ENCODE results near the gene DAPK1.

Gene DAPK1

DNA sequence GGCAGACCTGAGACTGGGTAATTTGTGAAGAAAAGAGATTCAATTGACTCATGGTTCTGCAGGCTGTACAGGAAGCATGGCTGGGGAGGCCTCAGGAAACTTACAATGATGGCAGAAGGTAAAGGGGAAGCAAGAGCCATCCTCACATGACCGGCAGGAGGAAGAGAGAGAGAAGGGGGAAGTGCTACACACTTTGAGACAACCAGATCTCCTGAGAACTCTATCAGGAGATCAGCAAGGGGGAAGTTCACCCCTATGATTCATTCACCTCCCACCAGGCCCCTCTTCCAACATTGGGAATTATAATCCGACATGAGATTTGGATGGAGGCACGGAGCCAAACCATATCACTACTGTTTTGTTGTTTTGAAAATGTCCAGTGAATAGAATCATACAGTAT, 110.2 kb downstream of the DAPK1 start:
- DNase-seq (ENCODE audit: low spot score in 2 of 2) = no peak
- Histone ChIP-seq H3K4me1 (peaks cover 17% of the 10 kb centered on the region), H3K36me3 (replicated peaks) (0 out of 2 replicates have a peak, but pooled peaks cover 3% of the 10 kb centered on the region), H3K9me3 (no peaks in the 10 kb centered on the region), H3K27me3 (ENCODE audit: low read depth) (no peaks in the 10 kb centered on the region), H3K4me3 (no peak overlapping the region)
- in situ Hi-C loops (cut with MboI; ENCODE audit: low sequenced_read_pairs) = no loop called here

- Histone ChIP-seq H3K4me3 (no peak overlapping the region), H3K4me1 (peaks cover 8% of the 10 kb centered on the region), H3K9me3 (no peaks in the 10 kb centered on the region), H3K36me3 (replicated peaks) (0 out of 2 replicates have a peak, but pooled peaks cover 3% of the 10 kb centered on the region), H3K27me3 (ENCODE audit: low read depth) (no peaks in the 10 kb centered on the region)
- in situ Hi-C loops (cut with MboI; ENCODE audit: low sequenced_read_pairs) = no loop called here
- DNase-seq (ENCODE audit: low spot score in 2 of 2) = no peak
Observed at GRCh38 chr9:87609002-87609401, 111.3 kb downstream of the DAPK1 start.

DNA sequence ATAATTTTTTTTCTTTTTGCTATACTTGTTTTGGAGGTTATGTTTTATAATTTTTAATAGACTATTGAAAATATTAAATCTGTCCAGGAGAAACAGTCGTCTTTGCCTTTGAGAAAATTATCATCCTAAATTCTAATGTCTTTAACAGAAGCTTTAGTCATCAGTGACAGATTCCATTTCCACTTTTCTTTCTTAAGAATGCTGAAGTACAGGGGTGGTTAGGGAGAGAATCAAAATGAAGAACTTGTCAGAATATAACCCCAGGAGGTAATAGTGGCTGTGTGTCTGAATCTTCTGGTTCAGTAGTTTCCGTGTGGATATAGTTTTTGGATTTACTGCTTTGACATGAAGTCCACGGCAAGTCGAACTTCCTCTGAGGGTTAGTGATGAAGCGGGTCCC, 111.8 kb downstream of the DAPK1 start:
- Histone ChIP-seq H3K4me1 (peaks cover 8% of the 10 kb centered on the region), H3K27me3 (ENCODE audit: low read depth) (no peaks in the 10 kb centered on the region), H3K36me3 (replicated peaks) (0 out of 2 replicates have a peak, but pooled peaks cover 3% of the 10 kb centered on the region), H3K9me3 (no peaks in the 10 kb centered on the region), H3K4me3 (no peak overlapping the region)
- in situ Hi-C loops (cut with MboI; ENCODE audit: low sequenced_read_pairs) = no loop called here
- no peak for DNase-seq (ENCODE audit: low spot score in 2 of 2)

DNA sequence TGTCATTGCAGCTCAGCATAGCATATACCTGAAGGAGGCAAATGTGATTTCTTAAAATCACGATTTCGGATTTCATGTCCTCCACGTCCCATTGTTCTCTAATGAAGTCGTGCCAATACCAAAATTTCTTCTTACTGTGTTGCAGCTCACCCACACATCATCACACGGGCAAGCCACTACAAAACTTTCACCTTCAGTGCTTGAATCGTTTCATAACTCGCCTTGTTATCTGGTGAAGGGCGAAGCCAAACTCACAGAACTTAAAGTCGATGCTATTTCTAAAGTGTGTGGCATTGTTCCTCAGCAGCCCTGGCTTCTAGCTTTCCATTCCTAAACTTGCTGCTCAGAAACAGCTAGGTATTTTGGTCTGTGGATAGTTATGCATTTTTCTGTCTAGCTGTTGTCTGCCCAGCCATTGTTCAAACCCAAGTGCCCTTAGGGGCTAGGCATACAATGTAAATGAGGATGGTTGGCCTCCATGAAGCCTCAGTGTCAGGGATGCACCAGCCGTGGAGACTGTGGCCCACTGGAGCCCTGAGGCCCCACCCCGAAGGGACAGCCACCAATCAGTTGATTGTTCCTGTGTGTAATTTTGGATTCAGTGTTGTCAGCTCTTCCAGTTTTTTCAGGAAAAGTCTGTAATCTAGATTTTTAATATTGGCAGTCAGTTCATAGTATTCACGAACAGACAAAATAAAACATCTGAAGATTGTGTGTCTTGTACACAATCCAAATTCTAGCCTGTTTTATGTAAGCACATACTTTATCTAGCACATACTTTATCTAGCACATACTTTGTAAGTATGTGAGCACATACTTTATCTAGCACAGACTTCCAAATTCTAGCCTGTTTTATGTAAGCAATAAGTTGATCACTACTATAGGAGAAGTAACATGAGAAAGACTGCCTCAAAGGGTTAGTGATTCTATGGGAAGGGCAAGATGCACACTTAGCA, 112.8 kb downstream of the DAPK1 start:
- Histone ChIP-seq H3K36me3 (replicated peaks) (no peaks in the 10 kb centered on the region), H3K4me1 (peaks cover 8% of the 10 kb centered on the region), H3K27me3 (ENCODE audit: low read depth) (no peaks in the 10 kb centered on the region), H3K9me3 (no peaks in the 10 kb centered on the region), H3K4me3 (no peak overlapping the region)
- peak; percentile 10 to 37 for DNase-seq (ENCODE audit: low spot score in 2 of 2)
- in situ Hi-C loops (cut with MboI; ENCODE audit: low sequenced_read_pairs) = no loop called here

DNA sequence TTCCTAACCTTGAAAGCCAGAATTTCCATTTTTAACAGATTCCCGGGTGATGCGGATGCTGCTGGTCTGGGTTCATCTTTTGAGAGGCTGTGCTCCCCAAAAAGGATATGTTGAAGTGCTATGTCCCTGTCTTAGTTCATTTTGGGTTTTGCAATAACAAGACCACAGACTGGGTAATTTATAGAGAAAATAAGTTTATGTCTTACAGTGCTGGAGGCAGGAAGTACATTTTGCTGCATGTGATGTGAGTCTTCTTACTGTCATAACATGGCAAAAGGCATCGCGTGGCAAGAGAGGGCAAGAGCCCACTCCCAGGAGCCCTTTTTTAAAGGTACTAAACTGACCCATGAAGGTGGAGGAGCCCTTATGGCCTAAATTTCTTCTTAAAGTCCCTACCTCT, 114.1 kb downstream of the DAPK1 start:
- Histone ChIP-seq H3K9me3 (no peaks in the 10 kb centered on the region), H3K4me1 (peaks cover 8% of the 10 kb centered on the region), H3K27me3 (ENCODE audit: low read depth) (no peaks in the 10 kb centered on the region), H3K4me3 (no peak overlapping the region), H3K36me3 (replicated peaks) (no peaks in the 10 kb centered on the region)
- DNase-seq (ENCODE audit: low spot score in 2 of 2) = no peak
- in situ Hi-C loops (cut with MboI; ENCODE audit: low sequenced_read_pairs) = no loop called here

DNA sequence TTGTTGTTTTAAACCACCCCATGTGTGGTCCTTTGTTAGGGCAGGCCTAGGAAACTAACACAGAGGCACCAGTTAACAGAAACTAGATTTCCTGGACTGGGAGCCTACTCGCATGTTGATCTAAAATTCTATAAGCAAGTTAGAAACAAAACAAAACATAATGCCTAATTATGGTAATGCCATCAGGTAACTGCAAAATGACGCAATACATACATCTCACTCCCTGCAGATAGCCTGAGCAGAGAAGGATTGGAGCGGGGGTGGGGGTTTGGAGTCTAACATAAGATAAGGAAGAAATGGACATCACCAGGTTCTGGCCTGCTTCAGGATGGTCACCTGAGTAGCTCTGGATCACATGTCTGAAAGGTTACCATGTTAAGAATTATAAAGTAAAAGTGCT, 114.9 kb downstream of the DAPK1 start:
- peaks cover 5% of the 10 kb centered on the region for H3K4me1 ChIP-seq
- H3K4me3 ChIP-seq = no peak overlapping the region
- no peaks in the 10 kb centered on the region for H3K36me3 ChIP-seq (replicated peaks)
- H3K27me3 ChIP-seq (ENCODE audit: low read depth) = no peaks in the 10 kb centered on the region
- DNase-seq (ENCODE audit: low spot score in 2 of 2) = no peak
- H3K9me3 ChIP-seq = no peaks in the 10 kb centered on the region
- in situ Hi-C loops (cut with MboI; ENCODE audit: low sequenced_read_pairs) = no loop called here

GRCh38 chr9:87613265-87614111, 115.8 kb downstream of the DAPK1 start:
- DNase-seq (ENCODE audit: low spot score in 2 of 2) = no peak
- Histone ChIP-seq H3K4me1 (peaks cover 5% of the 10 kb centered on the region), H3K27me3 (ENCODE audit: low read depth) (no peaks in the 10 kb centered on the region), H3K36me3 (replicated peaks) (no peaks in the 10 kb centered on the region), H3K9me3 (no peaks in the 10 kb centered on the region), H3K4me3 (no peak overlapping the region)
- in situ Hi-C loops (cut with MboI; ENCODE audit: low sequenced_read_pairs) = no loop called here

DNA sequence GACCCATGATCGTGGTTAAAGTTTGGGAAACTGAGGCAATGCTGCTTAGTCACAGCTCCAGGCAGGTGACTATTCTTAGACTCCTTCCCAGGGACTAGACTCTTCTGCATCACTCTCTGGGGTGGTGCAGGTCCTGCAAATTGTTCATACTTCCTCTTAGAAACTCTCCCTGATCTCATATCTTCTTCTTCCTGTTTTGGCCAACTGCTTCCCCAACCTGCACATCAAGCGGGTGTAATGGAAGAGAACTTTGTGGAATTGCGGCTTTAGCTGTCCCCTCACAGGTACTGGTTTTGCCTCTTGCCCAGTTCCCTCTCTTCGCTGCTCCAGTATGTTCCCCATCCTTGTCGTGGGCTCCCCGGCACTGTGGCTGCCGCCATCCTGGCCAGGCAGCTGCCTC, 116.7 kb downstream of the DAPK1 start:
- no peaks in the 10 kb centered on the region for H3K9me3 ChIP-seq

DNA sequence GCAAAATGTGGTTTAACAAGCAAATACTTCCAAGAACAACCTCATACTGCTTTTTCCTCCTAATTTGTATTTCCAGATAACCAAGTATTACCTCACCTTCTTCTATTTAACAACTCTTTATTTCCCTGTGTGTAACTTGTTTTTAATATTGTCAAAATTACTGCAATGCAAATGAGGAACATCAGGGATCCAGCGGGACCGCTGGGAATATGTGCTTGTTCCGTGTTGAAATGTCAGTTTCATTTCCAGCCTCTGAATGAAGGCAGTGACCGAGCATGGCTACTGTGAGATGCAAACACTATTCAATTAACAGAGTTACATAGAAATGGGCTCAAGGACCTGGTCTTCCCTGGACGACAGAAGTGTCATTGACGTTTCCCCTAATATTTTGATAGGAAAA, 117.5 kb downstream of the DAPK1 start:
- Histone ChIP-seq H3K9me3 (no peaks in the 10 kb centered on the region), H3K36me3 (replicated peaks) (no peaks in the 10 kb centered on the region), H3K4me3 (no peak overlapping the region), H3K27me3 (ENCODE audit: low read depth) (no peaks in the 10 kb centered on the region), H3K4me1 (peaks cover 4% of the 10 kb centered on the region)
- DNase-seq (ENCODE audit: low spot score in 2 of 2) = no peak
- in situ Hi-C loops (cut with MboI; ENCODE audit: low sequenced_read_pairs) = no loop called here

More for the DNA sequence above, 116.7 kb downstream of the DAPK1 start:
- DNase-seq (ENCODE audit: low spot score in 2 of 2) = no peak
- in situ Hi-C loops (cut with MboI; ENCODE audit: low sequenced_read_pairs) = no loop called here
- H3K36me3 ChIP-seq (replicated peaks) = no peaks in the 10 kb centered on the region
- H3K4me3 ChIP-seq = no peak overlapping the region
- H3K27me3 ChIP-seq (ENCODE audit: low read depth) = no peaks in the 10 kb centered on the region
- H3K4me1 ChIP-seq = peaks cover 5% of the 10 kb centered on the region

DNA sequence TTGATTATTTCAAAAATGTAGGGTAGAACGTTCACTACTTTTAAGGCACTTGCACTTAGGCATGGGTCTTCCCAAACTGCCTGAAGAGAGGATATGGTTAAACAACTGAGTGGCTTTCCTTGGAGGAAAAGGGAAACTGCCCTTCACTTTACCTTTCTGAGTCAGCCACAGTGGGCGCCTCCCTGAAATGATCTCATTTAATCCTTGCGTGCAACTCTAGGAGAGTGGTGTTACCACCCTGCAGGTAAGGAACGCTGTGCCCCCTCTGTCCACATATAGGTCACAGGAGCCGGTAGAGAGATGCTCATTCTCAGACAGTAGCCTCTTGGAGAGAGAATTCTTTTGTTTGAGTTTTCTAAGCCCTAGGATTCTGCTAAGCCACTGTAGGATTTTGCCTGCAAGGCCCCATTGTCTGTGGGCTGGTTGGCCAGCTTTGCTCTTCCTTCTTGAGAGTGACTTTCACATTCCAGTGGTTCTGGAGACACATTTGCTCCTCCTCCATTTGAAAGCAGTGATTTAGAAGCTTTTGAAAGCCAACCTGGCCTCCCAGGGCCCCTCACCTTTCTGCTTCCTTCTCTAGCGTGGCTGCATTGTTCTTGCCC, 118.0 kb downstream of the DAPK1 start:
- Histone ChIP-seq H3K27me3 (ENCODE audit: low read depth) (no peaks in the 10 kb centered on the region), H3K36me3 (replicated peaks) (no peaks in the 10 kb centered on the region), H3K4me1 (no peaks in the 10 kb centered on the region; the same call in 1 of the 2 replicates), H3K4me3 (no peak overlapping the region), H3K9me3 (no peaks in the 10 kb centered on the region)
- in situ Hi-C loops (cut with MboI; ENCODE audit: low sequenced_read_pairs) = no loop called here
- no peak for DNase-seq (ENCODE audit: low spot score in 2 of 2)

- no peaks in the 10 kb centered on the region for H3K27me3 ChIP-seq (ENCODE audit: low read depth)
- no peaks in the 10 kb centered on the region for H3K4me1 ChIP-seq
- DNase-seq (ENCODE audit: low spot score in 2 of 2) = no peak
- no peak overlapping the region for H3K4me3 ChIP-seq
- in situ Hi-C loops (cut with MboI; ENCODE audit: low sequenced_read_pairs) = no loop called here
- no peaks in the 10 kb centered on the region for H3K9me3 ChIP-seq
- H3K36me3 ChIP-seq (replicated peaks) = no peaks in the 10 kb centered on the region
Observed at GRCh38 chr9:87618226-87618625, 120.6 kb downstream of the DAPK1 start.

GRCh38 chr9:87618931-87619330, 121.3 kb downstream of the DAPK1 start:
- in situ Hi-C loops (cut with MboI; ENCODE audit: low sequenced_read_pairs) = no loop called here
- Histone ChIP-seq H3K9me3 (no peaks in the 10 kb centered on the region), H3K36me3 (replicated peaks) (no peaks in the 10 kb centered on the region)

DNA sequence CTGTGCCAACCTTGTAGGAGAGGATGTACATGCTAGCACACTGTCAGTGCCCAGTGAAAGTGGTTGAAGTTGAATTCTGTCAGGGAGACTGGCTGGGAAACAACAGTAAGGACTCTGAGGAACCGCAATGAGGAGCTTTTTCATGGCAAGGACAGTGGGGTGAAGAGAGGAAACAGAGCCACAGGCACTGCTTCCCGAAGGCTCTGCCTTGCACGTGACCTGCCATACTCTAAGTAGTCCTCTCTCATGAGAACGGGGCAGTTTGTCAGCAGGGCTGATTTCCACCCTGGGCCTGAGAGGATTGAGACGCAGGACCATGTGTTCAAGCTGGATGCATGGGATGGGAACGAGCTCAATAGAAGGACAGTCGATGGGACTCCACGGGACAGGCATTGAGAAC, 121.7 kb downstream of the DAPK1 start:
- Histone ChIP-seq H3K36me3 (replicated peaks) (no peaks in the 10 kb centered on the region), H3K9me3 (no peaks in the 10 kb centered on the region), H3K4me3 (no peak overlapping the region), H3K27me3 (ENCODE audit: low read depth) (no peaks in the 10 kb centered on the region), H3K4me1 (peaks cover 6% of the 10 kb centered on the region)
- in situ Hi-C loops (cut with MboI; ENCODE audit: low sequenced_read_pairs) = no loop called here
- DNase-seq (ENCODE audit: low spot score in 2 of 2) = no peak

More at GRCh38 chr9:87618931-87619330, 121.3 kb downstream of the DAPK1 start:
- peaks cover 4% of the 10 kb centered on the region for H3K4me1 ChIP-seq
- H3K27me3 ChIP-seq (ENCODE audit: low read depth) = no peaks in the 10 kb centered on the region
- H3K4me3 ChIP-seq = no peak overlapping the region
- no peak for DNase-seq (ENCODE audit: low spot score in 2 of 2)
